T-helper 2 cell treated with Interferon-gamma antibody and Interleukin-4, amounts not matched to agents 5 μg/mL and 100 μg/mL, for 36 hours (primary cell): Measurements from ENCODE around the gene REV3L.

Source experiments
- DNase-seq: peaks from one replicate; pipeline ENCODE4 v3.0.0; 2021; ENCODE audit warnings: low spot score
- H3K27ac Mint-ChIP-seq: one replicate; pipeline ENCODE4 v1.8.0; 2021; ENCODE audit warnings: mild to moderate bottlenecking, mixed read lengths
- H3K27me3 Mint-ChIP-seq: one replicate; pipeline ENCODE4 v1.8.0; 2021; ENCODE audit warnings: low read depth, mixed read lengths
- H3K36me3 Mint-ChIP-seq: one replicate; pipeline ENCODE4 v1.8.0; 2021; ENCODE audit warnings: low read depth, mixed read lengths
- H3K4me1 Mint-ChIP-seq: one replicate; pipeline ENCODE4 v1.8.0; 2021; ENCODE audit warnings: low read depth, mixed read lengths
- H3K4me3 Mint-ChIP-seq: one replicate; pipeline ENCODE4 v1.8.0; 2022; ENCODE audit warnings: mild to moderate bottlenecking, moderate library complexity, mixed read lengths
- H3K9me3 Mint-ChIP-seq: one replicate; pipeline ENCODE4 v1.8.0; 2021; ENCODE audit warnings: mixed read lengths

Gene REV3L, protein sequence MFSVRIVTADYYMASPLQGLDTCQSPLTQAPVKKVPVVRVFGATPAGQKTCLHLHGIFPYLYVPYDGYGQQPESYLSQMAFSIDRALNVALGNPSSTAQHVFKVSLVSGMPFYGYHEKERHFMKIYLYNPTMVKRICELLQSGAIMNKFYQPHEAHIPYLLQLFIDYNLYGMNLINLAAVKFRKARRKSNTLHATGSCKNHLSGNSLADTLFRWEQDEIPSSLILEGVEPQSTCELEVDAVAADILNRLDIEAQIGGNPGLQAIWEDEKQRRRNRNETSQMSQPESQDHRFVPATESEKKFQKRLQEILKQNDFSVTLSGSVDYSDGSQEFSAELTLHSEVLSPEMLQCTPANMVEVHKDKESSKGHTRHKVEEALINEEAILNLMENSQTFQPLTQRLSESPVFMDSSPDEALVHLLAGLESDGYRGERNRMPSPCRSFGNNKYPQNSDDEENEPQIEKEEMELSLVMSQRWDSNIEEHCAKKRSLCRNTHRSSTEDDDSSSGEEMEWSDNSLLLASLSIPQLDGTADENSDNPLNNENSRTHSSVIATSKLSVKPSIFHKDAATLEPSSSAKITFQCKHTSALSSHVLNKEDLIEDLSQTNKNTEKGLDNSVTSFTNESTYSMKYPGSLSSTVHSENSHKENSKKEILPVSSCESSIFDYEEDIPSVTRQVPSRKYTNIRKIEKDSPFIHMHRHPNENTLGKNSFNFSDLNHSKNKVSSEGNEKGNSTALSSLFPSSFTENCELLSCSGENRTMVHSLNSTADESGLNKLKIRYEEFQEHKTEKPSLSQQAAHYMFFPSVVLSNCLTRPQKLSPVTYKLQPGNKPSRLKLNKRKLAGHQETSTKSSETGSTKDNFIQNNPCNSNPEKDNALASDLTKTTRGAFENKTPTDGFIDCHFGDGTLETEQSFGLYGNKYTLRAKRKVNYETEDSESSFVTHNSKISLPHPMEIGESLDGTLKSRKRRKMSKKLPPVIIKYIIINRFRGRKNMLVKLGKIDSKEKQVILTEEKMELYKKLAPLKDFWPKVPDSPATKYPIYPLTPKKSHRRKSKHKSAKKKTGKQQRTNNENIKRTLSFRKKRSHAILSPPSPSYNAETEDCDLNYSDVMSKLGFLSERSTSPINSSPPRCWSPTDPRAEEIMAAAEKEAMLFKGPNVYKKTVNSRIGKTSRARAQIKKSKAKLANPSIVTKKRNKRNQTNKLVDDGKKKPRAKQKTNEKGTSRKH (N-terminal part only)

DNA sequence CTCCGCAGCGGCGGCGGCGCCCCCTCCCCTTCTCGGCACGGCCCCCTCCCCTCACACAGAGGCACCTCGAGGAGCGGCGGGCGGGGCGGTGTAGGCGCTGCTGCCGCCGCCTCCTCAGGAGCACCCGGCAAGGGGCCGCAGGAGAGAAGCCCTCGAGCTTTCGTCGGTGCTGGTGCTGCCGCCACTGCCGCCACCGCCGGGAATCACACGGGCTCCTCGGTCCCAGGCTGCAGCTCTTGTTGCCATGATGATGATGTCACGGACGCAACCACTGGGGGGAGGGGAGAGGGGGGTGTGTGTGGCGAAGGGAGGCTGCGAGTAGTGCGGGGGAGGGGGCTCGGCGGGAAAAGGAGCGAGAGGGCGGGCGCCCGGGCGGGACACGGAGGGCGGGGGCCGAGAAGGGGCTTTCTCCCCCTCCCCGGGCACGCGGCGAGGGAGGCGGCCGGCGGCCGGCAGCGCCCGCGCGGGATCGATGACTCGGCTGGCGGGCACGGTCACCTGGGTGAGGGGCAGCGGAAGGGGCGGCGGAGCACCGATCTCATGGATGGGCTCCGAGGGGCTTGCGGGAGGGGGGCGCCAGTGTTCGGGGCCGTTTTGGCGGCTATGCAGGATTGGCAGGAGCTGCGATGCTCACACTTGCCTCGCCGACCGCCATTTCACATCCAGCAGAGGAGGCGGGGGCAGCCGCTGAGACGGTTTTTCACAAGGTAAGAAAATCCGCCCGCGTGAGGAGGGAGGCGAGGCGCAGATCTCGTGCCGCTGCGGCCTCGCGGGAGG lies at the start of gene REV3L:
Gene REV3L, minus strand, starts transcription at position 260 of the 777 bp plus-strand sequence. CDS start 330 bp downstream, outside the sequence.
- H3K27ac Mint-ChIP-seq = peak within 1 kb of the TSS; percentile 97
- peaks cover 9% of the 10 kb centered on the region for H3K9me3 Mint-ChIP-seq
- peaks cover 17% of the 10 kb centered on the region for H3K36me3 Mint-ChIP-seq
- H3K4me3 Mint-ChIP-seq = peak within 1 kb of the TSS; percentile 95
- peak; percentile 81 for DNase-seq
- H3K4me1 Mint-ChIP-seq = peaks cover 49% of the 10 kb centered on the region
- H3K27me3 Mint-ChIP-seq = no peaks in the 10 kb centered on the region

DNA sequence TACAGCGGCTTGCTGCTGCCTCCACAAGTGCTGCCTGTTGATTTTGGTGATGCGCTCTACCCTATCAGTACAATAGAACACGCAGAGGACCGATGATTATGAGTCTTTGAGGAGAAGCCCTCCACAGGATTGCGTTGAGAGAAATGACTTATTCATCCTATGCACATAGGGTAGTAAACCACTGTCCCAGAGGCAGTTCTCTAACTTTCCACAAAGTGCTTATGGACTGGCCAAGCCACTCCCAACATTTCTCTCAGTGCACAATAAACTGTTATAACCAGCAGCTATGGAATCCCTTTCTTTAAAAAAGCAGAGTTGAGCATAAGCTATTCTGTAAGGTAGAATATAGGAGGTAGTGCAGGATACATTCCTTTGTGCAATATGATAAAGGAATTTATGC lies 48.2 kb upstream of the REV3L start:
- H3K36me3 Mint-ChIP-seq = peaks cover 6% of the 10 kb centered on the region
- H3K9me3 Mint-ChIP-seq = peaks cover 3% of the 10 kb centered on the region
- no peak overlapping the region for H3K27ac Mint-ChIP-seq
- no peaks in the 10 kb centered on the region for H3K27me3 Mint-ChIP-seq
- peaks cover 24% of the 10 kb centered on the region for H3K4me1 Mint-ChIP-seq
- no peak for DNase-seq
- H3K4me3 Mint-ChIP-seq = no peak overlapping the region

DNA sequence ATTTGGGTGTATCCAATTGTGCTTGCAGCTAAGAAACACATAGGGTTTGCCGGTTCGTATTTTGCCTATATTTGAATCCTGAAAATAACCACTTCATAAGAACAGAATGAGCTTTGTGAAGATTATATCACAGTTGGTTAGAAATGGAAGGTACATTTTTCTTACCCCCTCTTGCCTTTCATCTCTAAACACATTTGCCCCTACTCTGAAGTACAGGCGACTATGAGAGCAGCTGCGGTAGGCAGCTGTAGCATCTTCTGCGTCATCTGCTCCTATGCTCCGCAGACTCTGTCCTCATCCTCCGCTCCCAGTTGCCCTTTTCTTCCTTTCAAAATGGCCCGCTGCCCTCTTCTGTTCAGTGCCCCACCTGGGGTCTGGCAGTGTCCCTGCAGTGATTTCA lies 47.6 kb upstream of the REV3L start:
- Mint-ChIP-seq H3K27me3 (no peaks in the 10 kb centered on the region), H3K27ac (no peak overlapping the region), H3K4me1 (peaks cover 24% of the 10 kb centered on the region), H3K36me3 (peaks cover 6% of the 10 kb centered on the region), H3K9me3 (peaks cover 3% of the 10 kb centered on the region), H3K4me3 (no peak overlapping the region)
- DNase-seq = no peak

DNA sequence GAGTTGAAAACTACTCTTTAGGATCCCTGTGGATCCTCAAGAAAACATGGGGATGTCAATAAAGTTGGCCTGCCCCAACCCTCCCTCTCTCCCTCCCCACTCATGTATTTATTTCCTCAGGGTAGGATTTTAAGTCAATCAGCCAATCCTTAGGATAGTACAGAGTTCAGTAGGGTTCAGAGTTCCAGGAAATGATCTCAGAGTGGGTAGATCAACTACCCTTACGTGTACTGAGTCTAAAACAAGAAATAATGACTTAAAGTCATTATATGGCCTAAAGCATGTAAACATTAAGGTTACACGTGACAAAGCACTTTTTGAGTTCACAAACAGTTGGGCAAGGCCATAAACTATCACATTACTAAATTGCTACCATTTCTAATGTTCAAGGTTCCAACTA lies 47.2 kb upstream of the REV3L start:
- Mint-ChIP-seq H3K9me3 (peaks cover 3% of the 10 kb centered on the region), H3K4me1 (peaks cover 25% of the 10 kb centered on the region), H3K27ac (no peak overlapping the region), H3K4me3 (no peak overlapping the region), H3K27me3 (no peaks in the 10 kb centered on the region), H3K36me3 (peaks cover 6% of the 10 kb centered on the region)
- no peak for DNase-seq

DNA sequence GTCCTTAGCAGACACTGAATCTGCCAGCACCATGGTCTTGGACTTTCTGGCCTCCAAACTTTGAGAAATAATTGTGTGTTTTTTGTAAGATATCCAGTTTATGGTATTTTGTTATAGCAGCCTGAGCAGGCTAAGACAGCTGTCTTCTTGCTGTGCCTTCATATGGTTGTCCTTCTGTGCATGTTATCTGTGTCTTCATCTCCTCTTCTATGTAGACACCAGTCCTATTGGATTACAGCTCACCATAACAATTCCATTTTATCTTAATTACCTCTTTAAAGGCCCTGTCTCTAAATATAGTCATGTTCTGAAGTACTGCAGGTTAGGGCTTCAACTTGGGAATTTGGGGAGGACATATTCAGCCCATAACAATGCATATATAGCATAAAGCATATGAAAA lies 44.3 kb upstream of the REV3L start:
- Mint-ChIP-seq H3K9me3 (peaks cover 3% of the 10 kb centered on the region), H3K36me3 (peaks cover 6% of the 10 kb centered on the region), H3K4me3 (no peak overlapping the region), H3K27ac (no peak overlapping the region), H3K4me1 (peaks cover 29% of the 10 kb centered on the region), H3K27me3 (no peaks in the 10 kb centered on the region)
- DNase-seq = no peak

DNA sequence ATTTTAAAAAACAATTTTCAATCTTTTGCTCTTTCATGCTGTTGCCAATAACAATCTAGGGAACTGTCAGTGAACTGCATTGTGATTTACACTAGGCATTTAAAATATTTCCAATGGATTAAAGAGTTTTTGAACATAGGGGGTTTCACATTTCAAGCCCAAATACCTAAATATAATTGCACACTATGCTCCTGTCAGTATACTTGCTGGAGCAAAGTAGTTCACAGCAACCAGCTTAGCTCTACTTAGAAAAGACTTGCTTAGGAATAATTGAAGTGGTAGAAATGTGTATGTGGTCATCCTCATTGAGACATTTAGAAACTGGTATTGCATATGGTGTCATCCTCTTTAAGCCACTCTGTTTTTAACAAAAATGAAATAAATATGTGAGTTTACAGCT lies 41.7 kb upstream of the REV3L start:
- H3K9me3 Mint-ChIP-seq = peaks cover 7% of the 10 kb centered on the region
- H3K4me1 Mint-ChIP-seq = peaks cover 25% of the 10 kb centered on the region
- no peaks in the 10 kb centered on the region for H3K27me3 Mint-ChIP-seq
- peaks cover 7% of the 10 kb centered on the region for H3K36me3 Mint-ChIP-seq
- no peak for DNase-seq
- H3K27ac Mint-ChIP-seq = no peak overlapping the region
- H3K4me3 Mint-ChIP-seq = no peak overlapping the region

DNA sequence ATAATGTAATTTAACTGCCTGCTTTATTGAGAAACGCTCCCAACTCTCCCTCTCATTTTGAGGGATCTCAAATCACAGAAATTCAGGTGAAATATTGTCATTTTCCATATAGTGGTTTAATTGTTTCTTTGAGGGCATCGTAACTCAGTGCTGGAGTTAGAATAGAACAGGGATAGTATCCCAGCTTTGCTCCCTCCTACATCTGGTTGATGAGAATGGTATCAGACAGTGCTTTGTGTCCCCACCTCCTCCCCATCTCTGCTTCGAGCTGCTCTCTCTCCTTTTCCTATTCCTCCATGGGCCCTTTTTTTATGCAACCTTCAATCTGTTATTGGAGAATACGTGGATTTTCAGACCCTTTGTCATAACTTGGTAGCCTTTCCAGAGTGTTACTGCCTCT lies 41.2 kb upstream of the REV3L start:
- peaks cover 25% of the 10 kb centered on the region for H3K4me1 Mint-ChIP-seq
- H3K36me3 Mint-ChIP-seq = peaks cover 7% of the 10 kb centered on the region
- no peaks in the 10 kb centered on the region for H3K27me3 Mint-ChIP-seq
- H3K27ac Mint-ChIP-seq = no peak overlapping the region
- no peak for DNase-seq
- peaks cover 7% of the 10 kb centered on the region for H3K9me3 Mint-ChIP-seq
- H3K4me3 Mint-ChIP-seq = no peak overlapping the region

DNA sequence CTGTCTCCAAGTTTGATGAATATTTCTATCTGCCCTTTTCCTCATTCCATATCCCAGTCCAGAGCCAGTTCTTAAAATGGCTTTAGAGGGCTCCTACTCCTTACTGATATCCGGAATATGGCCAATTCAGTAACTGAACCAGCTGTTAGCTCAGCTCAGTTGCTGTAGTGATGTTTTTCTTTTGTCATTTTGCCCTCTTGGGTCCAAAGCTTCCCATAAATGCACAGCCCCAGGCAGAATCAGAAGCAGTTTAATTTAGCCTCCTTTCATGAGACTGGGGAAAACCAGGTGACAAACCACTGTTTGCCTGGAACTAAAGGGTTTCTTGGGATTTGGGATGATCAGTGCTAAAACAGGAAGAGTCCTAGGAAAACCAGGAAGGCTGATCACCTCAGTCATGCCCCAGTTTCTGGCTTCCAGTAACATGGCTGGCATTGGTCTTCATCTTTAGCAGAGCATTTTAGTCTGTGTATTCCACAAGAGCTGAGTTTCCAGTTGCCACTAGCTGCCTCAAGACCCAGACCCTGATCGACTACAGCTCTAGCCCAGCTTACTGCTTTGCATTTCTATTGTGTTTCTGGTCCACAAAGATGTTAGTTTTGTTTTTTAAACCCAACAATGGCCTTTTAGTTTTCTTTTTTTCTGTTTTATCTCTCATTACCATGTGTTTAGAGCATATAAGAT lies 40.6 kb upstream of the REV3L start:
- H3K27ac Mint-ChIP-seq = no peak overlapping the region
- H3K9me3 Mint-ChIP-seq = peaks cover 4% of the 10 kb centered on the region
- no peaks in the 10 kb centered on the region for H3K27me3 Mint-ChIP-seq
- DNase-seq = no peak
- peaks cover 4% of the 10 kb centered on the region for H3K36me3 Mint-ChIP-seq
- peaks cover 26% of the 10 kb centered on the region for H3K4me1 Mint-ChIP-seq
- no peak overlapping the region for H3K4me3 Mint-ChIP-seq

DNA sequence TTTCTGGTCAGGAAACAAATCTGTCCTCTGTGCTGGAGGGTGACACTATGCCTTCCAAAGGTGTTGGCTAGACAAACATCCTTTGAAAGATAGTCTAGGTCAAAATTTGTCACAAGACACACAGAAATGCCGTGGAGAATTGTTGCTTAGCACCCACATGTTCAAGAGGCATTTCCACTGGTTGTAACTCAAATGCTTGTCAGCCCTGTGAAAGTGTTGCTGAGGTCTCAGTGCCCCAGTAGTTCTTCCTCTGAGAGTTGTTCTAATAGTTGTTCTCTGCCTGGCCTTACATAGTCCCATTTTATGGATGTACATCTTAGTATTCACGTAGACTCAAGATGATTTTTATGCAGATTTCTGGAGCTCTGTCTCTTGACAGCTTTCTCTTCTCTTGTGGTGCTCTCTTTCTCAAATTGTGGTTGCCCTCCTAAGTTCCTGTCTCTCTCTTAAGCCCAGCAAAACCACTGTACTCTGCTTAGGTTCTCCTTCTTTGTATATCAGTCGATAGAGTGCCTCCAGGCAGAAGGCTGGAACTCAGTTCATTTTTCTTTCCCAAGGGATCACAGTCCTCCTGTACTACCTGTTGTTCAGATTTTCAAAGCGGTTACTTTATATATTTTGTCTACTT lies 39.5 kb upstream of the REV3L start:
- no peak for DNase-seq
- peak overlapping the region; percentile 47 for H3K27ac Mint-ChIP-seq

DNA sequence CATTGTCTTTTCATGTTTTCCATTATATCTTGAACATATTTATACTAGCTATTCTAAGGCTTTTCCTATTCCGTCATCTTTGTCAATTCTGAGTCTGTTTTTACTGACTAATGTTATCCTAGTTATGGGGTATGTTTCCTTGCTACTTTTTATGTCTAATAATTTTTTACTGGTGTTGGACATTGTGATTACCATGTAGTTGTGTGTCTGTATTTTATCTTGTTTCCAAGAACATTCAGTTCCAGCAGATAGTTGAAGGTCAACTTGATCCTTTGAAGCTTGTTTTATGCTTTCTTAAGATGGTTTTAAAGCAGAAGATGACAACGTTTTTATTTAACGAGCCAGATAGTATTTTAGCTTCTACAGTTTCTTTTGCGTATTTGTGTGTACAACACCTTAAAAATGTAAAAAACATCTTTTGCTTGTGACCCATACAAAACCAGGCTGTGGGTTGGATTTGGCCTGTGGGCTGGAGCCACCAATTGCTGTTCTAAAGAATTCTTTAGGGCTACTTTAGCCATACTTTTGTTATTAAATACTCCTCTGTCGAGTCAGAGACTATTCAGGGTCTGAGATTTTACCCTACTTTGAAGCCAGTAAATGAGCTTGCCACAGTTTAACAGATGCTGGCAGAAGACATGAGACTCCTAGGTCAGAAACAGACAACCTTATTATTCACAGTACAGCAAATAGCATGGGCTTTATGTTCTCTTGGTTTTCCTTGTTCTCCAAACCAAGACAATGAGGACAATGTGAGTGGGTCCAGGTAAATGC lies 38.7 kb upstream of the REV3L start:
- Mint-ChIP-seq H3K4me1 (peaks cover 30% of the 10 kb centered on the region), H3K9me3 (peaks cover 4% of the 10 kb centered on the region), H3K27ac (no peak overlapping the region), H3K27me3 (no peaks in the 10 kb centered on the region), H3K4me3 (no peak overlapping the region), H3K36me3 (peaks cover 4% of the 10 kb centered on the region)
- no peak for DNase-seq

More for the DNA sequence above, 39.5 kb upstream of the REV3L start:
- Mint-ChIP-seq H3K4me3 (peak overlapping the region; percentile 43), H3K36me3 (peaks cover 4% of the 10 kb centered on the region), H3K27me3 (no peaks in the 10 kb centered on the region), H3K9me3 (peaks cover 4% of the 10 kb centered on the region), H3K4me1 (peaks cover 30% of the 10 kb centered on the region)

DNA sequence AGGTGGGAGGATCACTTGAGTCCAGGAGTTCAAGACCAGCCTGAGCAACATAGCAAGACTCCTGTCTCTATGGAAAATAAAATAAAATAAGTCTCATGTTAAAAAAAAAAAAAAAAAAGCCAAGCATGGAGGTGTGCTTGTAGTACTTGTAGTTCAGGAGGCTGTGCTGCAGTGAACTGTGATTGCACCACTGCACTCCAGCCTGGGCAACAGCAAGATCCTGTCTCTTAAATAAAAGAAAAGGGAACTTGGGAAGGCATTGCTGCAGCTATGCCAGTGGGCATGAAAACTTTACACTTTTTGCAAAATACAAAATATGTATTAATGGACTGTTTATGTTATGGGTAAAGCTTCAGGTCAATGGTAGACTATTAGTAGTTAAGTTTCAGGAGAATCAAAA lies 37.5 kb upstream of the REV3L start:
- no peak for DNase-seq
- Mint-ChIP-seq H3K27ac (no peak overlapping the region), H3K9me3 (peaks cover 4% of the 10 kb centered on the region), H3K4me1 (peaks cover 30% of the 10 kb centered on the region), H3K27me3 (no peaks in the 10 kb centered on the region), H3K4me3 (no peak overlapping the region), H3K36me3 (peaks cover 4% of the 10 kb centered on the region)

DNA sequence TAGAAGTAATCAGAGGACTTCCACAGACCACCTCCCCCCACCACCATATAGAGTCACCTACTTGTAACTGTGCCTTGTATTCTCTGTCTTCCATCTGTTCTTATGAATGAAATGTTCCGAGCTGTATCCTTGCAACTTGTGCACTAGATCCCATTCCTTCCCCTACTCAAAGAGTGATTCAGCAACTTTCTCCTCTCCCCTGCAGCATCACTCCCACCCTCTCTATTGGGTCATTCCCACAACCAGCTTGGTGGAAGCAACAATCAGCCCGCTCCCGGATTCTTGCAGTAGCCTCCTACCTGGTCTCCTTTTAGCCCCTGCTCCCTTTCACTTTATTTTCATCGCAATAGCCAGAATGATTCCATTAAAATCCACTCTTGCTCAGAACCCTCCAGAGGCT lies 34.9 kb upstream of the REV3L start:
- Mint-ChIP-seq H3K36me3 (peaks cover 4% of the 10 kb centered on the region), H3K9me3 (peaks cover 4% of the 10 kb centered on the region)

More for the DNA sequence above, 34.9 kb upstream of the REV3L start:
- Mint-ChIP-seq H3K4me3 (no peak overlapping the region), H3K27me3 (no peaks in the 10 kb centered on the region), H3K27ac (no peak overlapping the region), H3K4me1 (peaks cover 15% of the 10 kb centered on the region)
- DNase-seq = no peak
